HG03097 (cell line): ENCODE data around the gene SPIRE2.
"Not testable (repeated sequence)": the region's sequence is repeated elsewhere in the genome, so short reads cannot be mapped to it uniquely, and the experiment has no call there.

Experiments used
- ATAC-seq: cut with Tn5 transposase; IDR thresholded peaks from one replicate; pipeline ENCODE4 v1.9.1; 2021; ENCODE audit not compliant: unreplicated experiment, low FRiP score

SPIRE2 gene

GRCh38 chr16:89806589-89807193 is 21.6 kb upstream of the SPIRE2 start:
- not testable (repeated sequence) for ATAC-seq

GRCh38 chr16:89808475-89808874 is 19.8 kb upstream of the SPIRE2 start:
- no peak for ATAC-seq

GRCh38 chr16:89811321-89811720 is 17.0 kb upstream of the SPIRE2 start:
- no peak for ATAC-seq

GRCh38 chr16:89815639-89816348 is 12.5 kb upstream of the SPIRE2 start:
- no peak for ATAC-seq

- ATAC-seq, result not testable (repeated sequence)
Observed at GRCh38 chr16:89818851-89819403, 9.3 kb upstream of the SPIRE2 start.

- ATAC-seq, result not testable (repeated sequence)
Observed at GRCh38 chr16:89819448-89819847, 8.8 kb upstream of the SPIRE2 start.

- ATAC-seq, result no peak
Observed at GRCh38 chr16:89821438-89822187, 6.7 kb upstream of the SPIRE2 start.

GRCh38 chr16:89822188-89823086 is 5.8 kb upstream of the SPIRE2 start:
- no peak for ATAC-seq

GRCh38 chr16:89823087-89823823 is 5.0 kb upstream of the SPIRE2 start:
- no peak for ATAC-seq

GRCh38 chr16:89823824-89824148 is 4.5 kb upstream of the SPIRE2 start:
- not testable (repeated sequence) for ATAC-seq

GRCh38 chr16:89826531-89827382 is 1.5 kb upstream of the SPIRE2 start:
- ATAC-seq, result no peak

- ATAC-seq, result no peak
Observed at GRCh38 chr16:89827383-89828198, 684 bp upstream of the SPIRE2 start.

- no peak for ATAC-seq
Observed at GRCh38 chr16:89828870-89829629, 775 bp downstream of the SPIRE2 start.

- ATAC-seq, result no peak
Observed at GRCh38 chr16:89829630-89830437, 1.6 kb downstream of the SPIRE2 start.

- ATAC-seq, result no peak
Observed at GRCh38 chr16:89831810-89832328, 3.6 kb downstream of the SPIRE2 start.

- ATAC-seq, result not testable (repeated sequence)
Observed at GRCh38 chr16:89833664-89834363, 5.5 kb downstream of the SPIRE2 start.
